GM19467 (cell line): Measurements from ENCODE around the gene ASH1L.
"Not testable (repeated sequence)": the region's sequence is repeated elsewhere in the genome, so short reads cannot be mapped to it uniquely, and the experiment has no call there.

Experiments used
- ATAC-seq: cut with Tn5 transposase; IDR thresholded peaks from one replicate; pipeline ENCODE4 v1.9.1; 2021; ENCODE audit warnings: mild to moderate bottlenecking, moderate library complexity; ENCODE audit not compliant: unreplicated experiment

ASH1L gene

DNA sequence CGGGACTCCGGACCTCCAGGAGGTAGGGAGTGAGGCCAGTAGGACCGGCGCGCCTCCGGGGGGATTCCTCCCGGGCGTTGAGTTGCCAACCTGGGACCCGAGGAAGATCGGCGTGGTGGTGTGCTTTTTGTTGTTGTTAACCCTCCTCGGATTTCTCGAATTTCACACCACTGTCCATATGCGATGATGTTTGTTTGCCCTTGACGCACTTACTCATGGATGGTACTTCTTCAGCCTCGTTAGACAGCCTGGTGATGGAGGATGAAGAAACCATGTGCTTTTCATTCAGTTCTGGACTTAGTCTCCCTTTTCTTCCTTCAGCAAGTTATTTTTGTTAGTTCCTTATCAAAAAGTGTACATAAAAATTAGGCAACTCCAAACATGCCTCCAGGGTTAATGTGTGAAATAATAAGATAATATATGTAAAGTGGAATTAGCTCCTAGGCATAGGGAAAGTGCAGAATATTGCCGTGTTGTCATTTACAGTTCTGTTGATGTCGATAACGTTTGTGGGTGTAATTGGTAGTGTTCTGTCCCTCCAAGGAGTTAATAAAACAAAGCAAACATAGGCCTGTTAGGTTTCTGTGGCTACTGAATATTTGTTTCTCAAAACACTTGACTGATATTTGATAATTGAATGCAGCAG, 897 bp upstream of the ASH1L start:
- not testable (repeated sequence) for ATAC-seq

DNA sequence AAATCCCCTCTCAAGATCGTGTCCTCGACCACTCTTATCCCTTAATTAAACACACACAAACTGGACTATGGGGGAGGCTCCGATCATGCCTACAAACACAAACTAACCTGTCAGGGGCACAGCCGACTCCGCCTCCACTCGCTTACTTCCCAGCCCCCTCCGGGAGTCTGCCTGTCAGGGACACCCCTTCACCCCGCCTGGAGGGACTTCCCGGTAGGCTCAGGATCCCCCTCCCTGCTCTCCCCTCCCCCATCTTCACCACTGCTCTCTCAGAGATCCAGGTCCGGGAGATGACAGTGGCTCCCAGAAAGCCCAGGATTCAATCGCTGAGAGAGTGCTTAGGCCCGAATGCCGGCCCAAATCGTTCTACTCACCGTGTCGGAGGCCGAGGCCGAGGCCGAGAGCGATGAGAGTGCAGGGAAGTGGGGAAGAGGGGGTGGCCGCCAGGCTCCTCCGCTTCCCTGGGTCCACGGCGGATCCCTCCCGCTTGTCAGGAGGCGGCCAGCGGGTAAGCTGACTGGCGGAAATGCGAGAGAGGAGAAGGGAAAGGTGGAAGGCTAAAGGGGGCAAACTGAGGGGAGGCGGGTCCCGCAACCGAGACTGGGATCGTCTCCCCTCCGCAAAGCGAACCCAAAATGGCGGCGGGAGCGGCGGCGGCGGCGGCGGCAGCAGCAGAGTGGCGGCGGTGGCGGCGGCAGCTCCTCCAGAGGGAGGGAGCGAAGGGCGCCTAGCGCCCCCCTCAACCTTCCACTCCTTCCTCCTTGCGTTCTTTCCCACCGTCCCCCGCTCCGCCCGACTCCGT, 623 bp downstream of the ASH1L start:
- ATAC-seq, result peak; percentile 28

DNA sequence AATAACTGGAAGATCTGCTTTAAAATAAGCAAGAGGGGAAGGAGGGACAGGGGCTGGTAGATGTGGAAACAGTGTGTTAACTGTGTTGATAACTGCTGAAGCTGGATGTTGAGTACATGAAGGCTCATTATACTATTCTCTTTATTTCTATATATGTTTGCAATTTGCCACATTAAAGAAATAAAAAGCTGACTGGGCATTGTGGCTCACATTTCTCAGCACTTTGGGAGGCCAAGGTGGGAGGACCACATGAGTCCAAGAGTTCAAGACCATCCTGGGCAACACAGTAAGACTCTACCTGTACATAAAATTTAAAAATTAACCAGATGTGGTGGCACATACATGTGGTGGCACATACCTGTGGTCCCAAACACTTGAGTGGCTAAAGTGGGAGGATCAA, 6.7 kb downstream of the ASH1L start:
- ATAC-seq, result no peak

DNA sequence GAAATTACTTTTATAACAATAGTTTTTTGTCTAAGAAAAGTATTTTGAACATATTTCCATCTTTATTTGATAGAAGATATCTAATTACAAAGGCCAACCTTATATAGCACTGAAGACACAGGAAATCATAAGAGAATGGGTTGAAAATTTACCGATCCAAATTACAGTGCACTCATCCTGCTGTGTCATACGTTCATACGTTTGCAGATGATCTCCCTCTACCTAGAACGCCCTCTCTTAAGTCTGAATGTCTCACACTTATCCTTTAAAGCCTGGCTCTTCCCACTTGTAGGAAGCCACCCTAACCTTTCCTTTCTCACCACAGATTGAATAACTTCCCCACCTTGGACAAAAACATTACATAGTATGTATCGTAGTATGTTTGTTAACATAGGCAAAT, 9.3 kb downstream of the ASH1L start:
- ATAC-seq, result no peak

- no peak for ATAC-seq
These were observed 13.9 kb downstream of the ASH1L start for GRCh38 chr1:155548706-155549105.

DNA sequence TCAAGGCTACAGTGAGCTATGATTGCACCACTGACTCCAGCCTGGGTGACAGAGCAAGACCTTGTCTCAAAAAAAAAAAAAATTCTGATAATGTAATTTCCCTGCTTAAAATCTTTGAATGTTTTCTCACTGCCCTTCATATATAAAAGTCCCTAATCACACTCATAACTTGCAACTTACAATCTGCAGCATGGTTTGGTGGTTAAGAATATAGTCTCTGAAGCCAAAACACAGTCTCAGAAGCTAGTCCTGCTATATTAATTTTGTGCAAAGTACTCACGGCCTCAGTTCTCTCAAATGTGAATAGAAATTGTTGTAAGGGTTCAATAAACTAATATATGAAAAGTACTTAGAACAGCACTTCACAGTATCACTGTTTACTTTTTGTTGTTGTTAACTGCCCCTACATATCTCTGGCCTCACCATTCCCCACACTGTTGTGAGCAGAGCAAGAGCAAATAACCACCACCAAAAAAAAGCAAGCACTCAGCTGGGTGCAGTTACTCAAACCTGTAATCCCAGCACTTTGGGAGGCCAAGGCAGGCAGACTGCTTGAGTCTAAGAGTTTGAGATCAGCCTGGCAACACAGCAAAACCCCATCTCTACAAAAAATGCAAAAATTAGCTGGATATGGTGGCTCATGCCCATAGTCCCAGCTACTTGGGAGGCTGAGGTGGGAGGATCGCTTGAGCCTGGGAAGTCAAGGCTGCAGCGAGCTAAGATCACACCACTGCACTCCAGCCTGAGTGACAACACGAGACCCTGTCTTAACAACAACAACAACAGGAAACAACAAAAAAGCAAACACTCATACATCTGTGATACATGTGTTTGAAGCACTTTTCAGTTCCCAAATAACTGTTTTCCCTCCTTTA, 22.4 kb downstream of the ASH1L start:
- no peak for ATAC-seq

GRCh38 chr1:155537193-155537592, 25.4 kb downstream of the ASH1L start:
- no peak for ATAC-seq

GRCh38 chr1:155531624-155532023, 31.0 kb downstream of the ASH1L start:
- no peak for ATAC-seq

DNA sequence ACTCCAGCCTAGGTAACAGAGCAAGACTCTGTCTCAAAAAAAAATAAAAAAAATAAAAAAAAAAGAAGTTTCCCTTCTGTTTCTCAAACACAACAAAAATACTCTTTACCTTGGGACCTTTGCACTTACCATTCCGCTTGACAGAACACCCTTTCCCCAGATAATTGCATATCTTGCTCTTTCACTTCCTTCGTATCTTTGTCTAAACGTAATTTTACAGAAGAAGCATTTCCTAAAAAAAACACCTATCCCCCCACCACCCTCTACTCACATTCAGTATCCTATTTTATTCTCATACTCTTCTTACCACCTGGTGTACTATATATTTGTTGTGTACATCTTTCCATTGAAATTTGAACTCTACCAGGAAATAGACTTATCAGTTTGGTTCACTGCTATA, 32.7 kb downstream of the ASH1L start:
- ATAC-seq, result peak; percentile 55

DNA sequence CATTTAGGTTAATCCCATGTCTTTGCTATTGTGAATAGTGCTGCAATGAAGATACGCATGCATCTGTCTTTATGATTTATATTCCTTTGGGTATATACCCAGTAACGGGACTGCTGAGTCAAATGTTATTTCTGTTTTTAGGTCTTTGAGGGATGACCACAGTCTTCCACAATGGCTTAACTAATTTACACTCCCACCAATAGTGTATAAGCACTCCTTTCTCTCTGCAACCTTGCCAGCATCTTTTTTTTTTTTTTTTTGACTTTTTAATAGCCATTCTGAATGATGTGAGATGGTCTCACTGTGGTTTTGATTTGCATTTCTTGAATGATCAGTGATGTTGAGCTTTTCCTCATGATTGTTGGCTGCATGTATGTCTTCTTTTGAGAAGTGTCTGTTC, 33.5 kb downstream of the ASH1L start:
- no peak for ATAC-seq

DNA sequence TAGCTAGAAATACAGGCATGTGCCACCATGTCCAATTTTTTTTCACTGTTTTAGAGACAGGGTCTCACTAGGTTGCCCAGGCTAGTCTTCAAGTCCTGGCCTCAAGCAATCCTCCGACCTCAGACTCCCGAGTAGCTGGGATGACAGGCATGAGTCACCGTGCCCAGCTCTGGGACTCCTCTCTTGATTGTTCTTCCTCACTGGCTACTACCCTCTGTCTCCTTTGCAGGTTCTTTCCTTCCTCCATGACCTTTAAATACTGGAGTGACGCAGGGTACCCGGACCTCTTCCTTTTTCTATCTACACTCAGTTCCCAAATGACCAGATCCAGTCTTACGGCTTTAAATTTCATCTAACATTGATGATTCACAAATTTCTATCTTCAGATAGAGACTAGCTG, 34.9 kb downstream of the ASH1L start:
- ATAC-seq, result no peak

GRCh38 chr1:155526356-155526755, 36.2 kb downstream of the ASH1L start:
- ATAC-seq, result no peak

GRCh38 chr1:155522069-155522468, 40.5 kb downstream of the ASH1L start:
- ATAC-seq, result no peak

DNA sequence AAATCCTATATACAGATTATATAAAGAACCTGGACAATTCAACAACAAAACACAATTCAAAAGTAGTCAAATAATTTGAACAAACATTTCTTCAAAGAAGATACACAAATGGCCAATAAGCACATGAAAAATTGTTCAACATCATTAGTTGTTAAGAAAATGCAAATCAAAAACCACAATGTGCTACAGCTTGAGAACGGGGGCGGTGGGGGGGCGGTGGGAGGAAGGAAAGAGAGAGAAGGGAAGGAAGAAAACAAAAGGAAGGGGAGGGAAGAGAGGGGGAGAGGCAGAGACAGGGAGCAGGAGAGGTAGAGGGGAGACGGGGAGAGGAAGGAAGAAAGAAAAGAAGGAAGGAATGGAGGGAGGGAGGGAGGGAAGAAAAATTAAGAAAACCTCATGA, 44.1 kb downstream of the ASH1L start:
- ATAC-seq, result no peak

GRCh38 chr1:155514582-155515187, 47.9 kb downstream of the ASH1L start:
- no peak for ATAC-seq

DNA sequence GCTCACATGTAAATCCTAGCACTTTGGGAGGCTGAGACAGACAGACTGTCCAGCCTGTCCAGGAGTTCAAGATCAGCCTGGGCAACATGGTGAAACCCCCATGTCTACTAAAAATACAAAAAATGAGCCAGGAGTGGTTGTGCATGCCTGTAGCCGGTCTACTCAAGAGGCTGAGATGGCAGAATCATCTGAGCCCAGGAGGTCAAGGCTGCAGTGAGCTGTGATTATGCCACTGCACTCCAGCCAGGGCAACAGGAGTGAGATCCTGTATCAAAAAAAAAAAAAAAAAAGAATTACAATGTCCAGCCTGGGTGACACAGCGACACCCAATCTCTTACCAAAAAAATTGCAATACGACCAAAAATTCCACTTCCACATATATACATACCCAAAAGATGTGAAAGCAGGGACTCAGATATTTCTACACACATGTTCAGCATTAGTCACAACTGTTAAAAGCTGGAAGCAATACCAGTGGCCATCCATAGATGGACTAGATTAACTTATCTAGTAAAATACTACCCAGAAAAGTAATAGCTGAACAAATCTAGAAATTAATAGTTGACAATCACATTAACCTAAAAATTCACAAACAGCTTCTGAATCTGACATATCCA, 49.2 kb downstream of the ASH1L start:
- ATAC-seq, result no peak

DNA sequence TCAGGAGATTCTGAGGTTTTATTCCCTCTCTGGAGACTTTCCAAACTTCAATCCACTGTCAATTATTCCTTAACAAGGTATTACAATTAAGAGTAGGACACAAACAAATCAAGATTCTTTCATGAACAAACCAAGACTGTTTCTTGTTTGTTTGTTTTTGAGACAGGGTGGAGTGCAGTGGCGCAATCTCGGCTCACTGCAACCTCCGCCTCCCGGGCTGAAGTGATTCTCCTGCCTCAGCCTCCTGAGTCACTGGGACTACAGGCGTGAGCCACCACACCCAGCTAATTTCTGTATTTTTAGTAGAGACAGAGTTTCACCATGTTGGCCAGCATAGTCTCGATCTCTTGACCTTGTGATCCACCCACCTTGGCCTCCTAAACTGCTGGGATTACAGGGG, 51.2 kb downstream of the ASH1L start:
- not testable (repeated sequence) for ATAC-seq

DNA sequence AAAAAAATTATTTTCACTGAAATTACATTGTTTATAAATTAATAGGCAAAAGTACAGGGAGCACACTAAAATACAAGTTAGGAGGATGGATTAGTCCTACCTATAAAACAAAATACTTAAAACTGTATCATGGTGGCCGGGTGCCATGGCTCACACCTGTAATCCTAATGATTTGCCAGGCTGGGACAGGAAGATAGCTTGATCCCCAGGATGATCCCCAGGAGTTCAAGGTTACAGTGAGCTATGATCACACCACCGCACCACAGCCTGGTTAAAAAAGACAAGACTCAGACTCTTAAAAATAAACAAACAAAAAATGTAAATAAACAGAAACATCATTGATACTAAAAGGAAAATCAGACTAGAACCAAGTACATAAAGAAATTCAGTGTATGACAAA, 53.5 kb downstream of the ASH1L start:
- no peak for ATAC-seq

DNA sequence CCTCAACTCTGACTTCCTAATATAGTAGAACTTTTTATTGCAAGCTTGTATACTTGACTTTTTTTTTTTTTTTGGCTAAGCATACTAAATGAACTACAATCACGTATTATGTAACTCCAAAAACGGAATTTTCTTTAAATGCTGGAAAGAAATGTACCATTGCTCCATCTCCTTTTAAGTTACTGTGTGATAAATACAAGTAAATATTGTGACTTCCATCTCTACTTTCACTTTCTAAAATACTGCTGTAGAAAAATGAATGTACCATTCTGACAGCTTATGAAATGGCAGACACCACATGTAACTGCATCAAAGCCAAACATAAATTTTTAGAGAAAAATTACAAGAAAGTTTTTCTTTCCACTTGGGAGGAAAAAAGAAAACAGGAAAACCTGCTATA, 54.7 kb downstream of the ASH1L start:
- no peak for ATAC-seq

- ATAC-seq, result not testable (repeated sequence)
These were observed 56.6 kb downstream of the ASH1L start for GRCh38 chr1:155505963-155506362.

GRCh38 chr1:155504207-155504606, 58.4 kb downstream of the ASH1L start:
- ATAC-seq, result no peak
